ENCODE results near the gene DHX34. TPM values are rescaled to one million over a fixed set of nuclear protein-coding genes. Genes with fewer than 3 reads are reported as not detected.
A peak's percentile ranks its signal among the peaks of the same experiment; 100 is the strongest.

Gene DHX34
- total and polyA plus RNA-seq, 8 donors = 9.4 to 18.2 (median 14.9) TPM

DNA sequence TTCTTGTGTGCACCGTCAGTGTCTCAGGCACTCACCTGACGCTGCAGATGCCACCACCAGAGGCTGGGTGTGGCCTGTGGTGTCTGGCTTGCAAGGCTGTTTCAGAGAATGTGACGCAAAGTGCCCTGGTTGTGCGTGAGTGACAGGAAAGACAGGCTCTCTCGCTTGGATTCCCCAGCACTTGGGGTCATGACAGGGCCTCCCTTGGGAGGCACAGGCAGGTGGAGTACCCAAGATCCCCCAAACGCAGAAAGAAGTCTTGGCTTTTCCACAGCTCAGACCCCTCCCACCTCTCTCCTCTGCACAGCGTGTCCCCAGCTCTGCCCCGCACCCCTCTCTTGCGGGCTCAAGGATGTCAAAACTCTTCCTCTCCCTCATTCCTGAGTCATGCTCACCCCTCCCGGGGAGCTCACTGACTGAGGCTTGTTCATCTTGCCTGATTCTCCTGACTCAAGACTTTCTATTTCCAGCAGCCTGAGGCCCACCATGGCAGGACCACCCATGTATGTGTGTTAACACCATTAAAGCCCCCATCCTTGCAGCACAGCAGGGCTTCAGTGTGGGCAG, 21.0 kb downstream of the DHX34 start:
- TF ChIP-seq, protein P1, sequence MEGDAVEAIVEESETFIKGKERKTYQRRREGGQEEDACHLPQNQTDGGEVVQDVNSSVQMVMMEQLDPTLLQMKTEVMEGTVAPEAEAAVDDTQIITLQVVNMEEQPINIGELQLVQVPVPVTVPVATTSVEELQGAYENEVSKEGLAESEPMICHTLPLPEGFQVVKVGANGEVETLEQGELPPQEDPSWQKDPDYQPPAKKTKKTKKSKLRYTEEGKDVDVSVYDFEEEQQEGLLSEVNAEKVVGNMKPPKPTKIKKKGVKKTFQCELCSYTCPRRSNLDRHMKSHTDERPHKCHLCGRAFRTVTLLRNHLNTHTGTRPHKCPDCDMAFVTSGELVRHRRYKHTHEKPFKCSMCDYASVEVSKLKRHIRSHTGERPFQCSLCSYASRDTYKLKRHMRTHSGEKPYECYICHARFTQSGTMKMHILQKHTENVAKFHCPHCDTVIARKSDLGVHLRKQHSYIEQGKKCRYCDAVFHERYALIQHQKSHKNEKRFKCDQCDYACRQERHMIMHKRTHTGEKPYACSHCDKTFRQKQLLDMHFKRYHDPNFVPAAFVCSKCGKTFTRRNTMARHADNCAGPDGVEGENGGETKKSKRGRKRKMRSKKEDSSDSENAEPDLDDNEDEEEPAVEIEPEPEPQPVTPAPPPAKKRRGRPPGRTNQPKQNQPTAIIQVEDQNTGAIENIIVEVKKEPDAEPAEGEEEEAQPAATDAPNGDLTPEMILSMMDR (IDR thresholded peaks at IDR 0.05) = no peak
- Histone ChIP-seq H3K27me3 (no peaks in the 10 kb centered on the region), H3K4me3 (no peak overlapping the region), H3K36me3 (peaks cover 0 to 97% of the 10 kb centered on the region in 2 donors), H3K9me3 (no peaks in the 10 kb centered on the region), H3K4me1 (peaks cover 0 to 42% of the 10 kb centered on the region in 2 donors), H3K27ac (peak overlapping the region in 1 of 2 donors; percentile 85)
- peak in 2 of 4 donors; percentile 73 to 87 for DNase-seq
- peak; percentile 80 for ATAC-seq
- intact Hi-C loops (cut with DNase I) = no loop called here

- peak in 1 of 4 donors; percentile 72 for DNase-seq
- peaks cover 0 to 97% of the 10 kb centered on the region in 2 donors for H3K36me3 ChIP-seq
- no peak overlapping the region for H3K4me3 ChIP-seq
- no peak for ATAC-seq
- intact Hi-C loops (cut with DNase I) = no loop called here
- H3K27ac ChIP-seq = peak overlapping the region in 1 of 2 donors; percentile 85
- peaks cover 0 to 39% of the 10 kb centered on the region in 2 donors for H3K4me1 ChIP-seq
- TF ChIP-seq, protein P1 (IDR thresholded peaks at IDR 0.05) = no peak
- no peaks in the 10 kb centered on the region for H3K9me3 ChIP-seq
- no peaks in the 10 kb centered on the region for H3K27me3 ChIP-seq
Observed at GRCh38 chr19:47371261-47371660, 22.1 kb downstream of the DHX34 start.

DNA sequence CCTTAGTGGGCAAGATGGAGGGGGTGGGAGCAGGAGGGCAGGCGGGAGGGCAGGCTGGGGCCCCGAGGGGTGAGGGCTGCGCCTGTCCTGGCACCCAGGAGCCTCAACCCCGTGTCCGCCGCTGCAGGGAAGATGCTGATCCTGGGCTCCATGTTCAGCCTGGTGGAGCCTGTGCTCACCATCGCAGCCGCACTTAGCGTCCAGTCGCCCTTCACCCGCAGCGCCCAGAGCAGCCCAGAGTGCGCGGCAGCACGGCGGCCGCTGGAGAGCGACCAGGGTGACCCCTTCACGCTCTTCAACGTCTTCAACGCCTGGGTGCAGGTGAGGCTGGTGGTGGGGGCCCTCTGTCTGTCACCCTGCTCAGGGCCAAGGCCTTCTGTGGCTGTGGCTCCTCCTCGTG, 23.5 kb downstream of the DHX34 start:
- Histone ChIP-seq H3K4me3 (no peak overlapping the region), H3K9me3 (no peaks in the 10 kb centered on the region), H3K4me1 (peaks cover 0 to 46% of the 10 kb centered on the region in 2 donors), H3K27ac (no peak overlapping the region), H3K27me3 (no peaks in the 10 kb centered on the region), H3K36me3 (peaks cover 0 to 97% of the 10 kb centered on the region in 2 donors)
- DNase-seq = peak in 1 of 4 donors; percentile 68
- ATAC-seq = no peak
- TF ChIP-seq, protein P1 (IDR thresholded peaks at IDR 0.05) = no peak
- intact Hi-C loops (cut with DNase I) = no loop called here

DNA sequence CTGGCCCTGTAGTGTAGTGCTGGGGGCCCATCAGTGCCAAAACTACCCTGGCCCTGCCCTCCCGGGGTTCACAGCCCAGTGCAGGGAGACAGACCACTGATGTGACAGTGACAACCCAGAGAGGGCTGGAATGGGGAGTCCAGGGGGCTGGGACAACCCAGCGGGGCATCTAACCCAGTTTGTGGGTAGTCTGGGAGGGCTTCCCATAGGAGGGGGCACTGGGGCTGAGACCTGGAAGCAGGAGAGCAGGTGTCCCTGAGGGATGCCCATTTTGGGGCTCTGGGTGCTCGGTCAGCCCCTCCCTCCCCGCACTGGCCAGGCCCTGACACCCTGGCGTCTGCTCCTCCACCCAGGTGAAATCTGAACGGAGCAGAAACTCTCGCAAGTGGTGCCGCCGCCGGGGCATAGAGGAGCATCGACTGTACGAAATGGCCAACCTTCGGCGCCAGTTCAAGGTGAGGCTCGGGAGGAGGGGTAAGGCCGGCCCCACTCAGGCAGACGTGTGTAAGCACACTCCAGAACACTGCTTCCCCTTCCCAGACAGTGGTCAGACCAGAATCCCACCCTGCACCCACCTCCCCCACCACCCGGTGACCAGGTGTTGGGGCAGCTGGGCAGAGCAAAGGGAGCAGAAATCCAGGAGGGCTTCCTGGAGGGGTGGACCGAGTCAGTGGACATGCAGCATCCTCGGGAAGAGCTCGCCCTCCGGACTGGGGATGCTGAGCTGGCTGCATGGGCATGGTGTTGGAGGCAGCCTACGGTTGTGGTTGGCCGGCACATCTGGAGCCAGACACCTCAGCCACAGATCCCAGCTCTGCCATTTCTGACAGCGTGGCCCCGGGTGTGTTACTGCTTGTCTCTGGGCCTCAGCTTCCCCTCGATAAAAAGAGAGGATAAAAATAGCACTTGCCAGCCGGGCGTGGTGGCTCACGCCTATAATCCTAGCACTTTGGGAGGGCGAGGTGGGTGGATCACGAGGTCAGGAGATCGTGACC, 24.4 kb downstream of the DHX34 start:
- Histone ChIP-seq H3K9me3 (no peaks in the 10 kb centered on the region), H3K36me3 (peaks cover 0 to 100% of the 10 kb centered on the region in 2 donors), H3K27me3 (no peaks in the 10 kb centered on the region), H3K4me3 (no peak overlapping the region), H3K4me1 (peaks cover 0 to 45% of the 10 kb centered on the region in 2 donors), H3K27ac (no peak overlapping the region)
- ATAC-seq (no peak), DNase-seq (peak in 1 of 4 donors; percentile 49)
- TF ChIP-seq, protein P1 (IDR thresholded peaks at IDR 0.05) = no peak
- intact Hi-C loops (cut with DNase I) = no loop called here

Data from left lung (tissue), 10 donors.